Activated CD4-positive, alpha-beta T cell treated with anti-CD3 and anti-CD28 coated beads for 24 hours (primary cell): ENCODE results near the gene FAM168A.
"Not testable (repeated sequence)": the region's sequence is repeated elsewhere in the genome, so short reads cannot be mapped to it uniquely, and the experiment has no call there.

ENCODE experiments used
- DNase-seq, 2 donors: peaks; one replicate each; pipeline ENCODE4 v3.0.0-alpha.2; 2020; ENCODE audit warnings: low read depth in 2 of 2

FAM168A gene

GRCh38 chr11:73470036-73470612 lies 127.8 kb downstream of the FAM168A start:
- not testable (repeated sequence) for DNase-seq

- DNase-seq = no peak
These were observed 128.5 kb downstream of the FAM168A start for GRCh38 chr11:73469401-73469800.

DNA sequence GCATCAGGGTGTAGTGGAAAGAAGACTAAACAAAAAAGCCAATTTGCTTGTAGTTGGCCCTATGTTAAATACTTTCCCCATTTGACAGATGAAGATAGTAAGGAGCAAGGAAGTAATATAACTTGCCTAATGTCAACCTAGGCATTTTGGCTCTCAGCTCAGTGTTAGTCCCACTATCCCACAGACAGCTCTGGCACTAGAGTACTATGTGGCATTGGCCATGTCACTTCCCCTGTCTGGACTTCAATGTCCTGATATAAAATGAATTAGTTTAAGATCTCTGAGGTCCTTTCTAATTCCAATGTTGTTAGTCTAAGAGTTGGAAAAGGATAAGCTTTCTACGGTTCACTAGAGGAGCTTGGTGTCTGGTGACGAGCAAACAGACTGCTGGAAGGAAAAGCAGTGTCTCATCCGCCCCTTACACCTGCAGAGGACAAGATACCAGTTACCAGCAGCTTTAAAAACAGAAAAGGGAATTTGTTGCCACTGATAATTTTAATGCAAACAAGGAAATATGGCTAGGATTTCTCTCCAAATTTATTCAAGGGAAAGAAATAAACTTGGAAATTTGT lies 129.2 kb downstream of the FAM168A start:
- DNase-seq = no peak

- DNase-seq = no peak
These were observed 130.4 kb downstream of the FAM168A start for GRCh38 chr11:73467505-73467904.

DNA sequence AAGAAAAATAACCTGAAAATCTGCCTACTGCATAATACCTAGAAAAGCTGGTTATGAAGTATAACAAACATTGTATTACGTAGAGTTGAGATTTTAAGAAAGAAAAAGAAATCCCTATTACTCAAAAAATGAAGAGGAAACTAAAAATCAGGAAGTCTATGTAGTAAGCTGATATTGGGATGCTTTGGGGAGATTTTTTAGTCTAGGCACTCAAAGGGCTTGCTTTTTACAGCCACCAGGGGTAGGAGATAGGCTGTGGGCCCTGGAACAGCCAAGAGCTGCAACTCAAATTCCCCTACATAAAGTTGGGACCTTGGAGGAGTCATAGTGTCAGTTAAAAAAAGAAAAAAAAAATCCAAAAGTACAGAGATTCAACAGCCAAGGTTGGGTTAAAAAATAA lies 131.3 kb downstream of the FAM168A start:
- DNase-seq = no peak

- no peak for DNase-seq
These were observed 132.0 kb downstream of the FAM168A start for GRCh38 chr11:73465871-73466270.

GRCh38 chr11:73465023-73465675 lies 132.8 kb downstream of the FAM168A start:
- DNase-seq = no peak

- no peak for DNase-seq
These were observed 133.6 kb downstream of the FAM168A start for GRCh38 chr11:73464347-73464746.

GRCh38 chr11:73463359-73463758 lies 134.6 kb downstream of the FAM168A start:
- no peak for DNase-seq

GRCh38 chr11:73461964-73462363 lies 135.9 kb downstream of the FAM168A start:
- no peak for DNase-seq

GRCh38 chr11:73461335-73461840 lies 136.5 kb downstream of the FAM168A start:
- no peak for DNase-seq

GRCh38 chr11:73458201-73458600 lies 139.7 kb downstream of the FAM168A start:
- no peak for DNase-seq

DNA sequence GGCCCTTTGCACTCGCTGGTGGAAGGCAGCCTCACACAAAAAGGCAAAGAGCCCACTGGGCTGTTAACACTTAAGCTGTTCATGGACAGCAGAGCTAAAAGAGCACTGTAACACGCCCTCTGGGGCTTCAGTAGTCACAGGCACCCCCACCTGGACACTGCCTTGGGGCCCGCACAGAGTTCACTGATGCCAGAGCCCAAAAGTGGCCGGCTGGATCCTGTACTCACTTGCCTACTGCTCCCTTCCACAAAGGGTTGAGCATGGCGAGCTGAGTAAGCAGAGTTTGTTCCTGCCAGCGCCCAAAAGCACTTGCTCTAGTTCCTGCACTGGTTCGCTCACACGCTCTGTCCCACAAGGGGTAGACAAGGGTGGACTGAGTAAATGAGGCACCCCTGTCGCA lies 142.9 kb downstream of the FAM168A start:
- DNase-seq = no peak

DNA sequence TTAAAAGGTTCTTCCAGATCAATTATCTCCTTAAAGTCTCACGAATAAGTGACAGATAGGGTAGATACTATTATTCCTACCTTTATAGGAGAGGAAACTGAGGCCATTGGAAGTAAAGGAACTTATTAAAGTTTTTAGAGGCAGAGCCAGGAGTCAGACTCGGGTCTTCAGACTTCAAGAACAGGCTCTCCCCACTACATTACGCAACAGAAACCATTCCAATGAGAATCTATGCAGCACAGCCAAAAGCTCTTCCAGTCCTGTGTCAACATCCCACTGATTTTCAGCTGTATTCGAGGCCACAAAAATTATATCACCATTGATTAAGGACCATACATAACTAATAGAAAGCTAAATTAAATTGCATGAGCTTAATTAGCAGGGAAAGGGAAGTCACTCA lies 144.3 kb downstream of the FAM168A start:
- DNase-seq = no peak

DNA sequence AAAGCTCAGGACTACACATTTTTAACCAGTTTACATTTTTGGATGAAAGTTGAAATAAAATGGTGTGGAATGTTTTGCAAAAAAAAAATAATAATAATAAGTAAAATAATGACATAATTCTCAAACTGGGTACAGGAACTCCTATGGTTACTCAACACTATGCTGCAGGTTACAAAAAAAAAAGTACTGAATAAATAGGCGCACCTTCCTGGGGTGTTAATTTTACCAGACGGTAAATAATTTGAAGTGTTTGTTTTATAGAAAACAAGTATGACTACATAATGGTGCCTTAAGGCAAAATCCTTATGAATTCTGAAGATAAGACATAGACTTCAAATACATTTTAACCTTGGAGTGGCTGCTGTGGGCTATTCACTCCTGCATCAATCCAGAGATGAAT lies 145.2 kb downstream of the FAM168A start:
- no peak for DNase-seq

GRCh38 chr11:73451896-73452295 lies 146.0 kb downstream of the FAM168A start:
- DNase-seq = no peak

GRCh38 chr11:73446766-73447165 lies 151.1 kb downstream of the FAM168A start:
- DNase-seq = no peak

DNA sequence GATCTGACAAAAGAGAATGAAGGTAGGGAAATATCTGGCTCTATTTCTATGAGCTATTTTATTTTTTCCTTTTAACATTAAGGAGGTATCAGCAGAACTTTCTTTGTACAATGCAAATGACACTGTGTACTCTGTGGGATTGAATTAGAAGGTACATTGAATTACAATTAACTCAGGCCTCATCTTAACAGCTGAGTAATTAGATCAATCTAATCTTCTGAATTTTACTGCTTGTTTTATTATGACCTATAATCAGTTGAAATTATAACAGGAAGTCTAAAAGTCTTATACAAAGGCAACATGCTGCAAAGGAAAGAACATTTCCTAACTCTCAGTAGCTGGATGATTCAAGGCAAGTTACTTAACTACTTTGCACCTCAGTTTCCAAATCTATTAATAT lies 151.9 kb downstream of the FAM168A start:
- DNase-seq = no peak

GRCh38 chr11:73439002-73439843 lies 158.7 kb downstream of the FAM168A start:
- no peak for DNase-seq

- not testable (repeated sequence) for DNase-seq
These were observed 161.1 kb downstream of the FAM168A start for GRCh38 chr11:73436859-73437258.

DNA sequence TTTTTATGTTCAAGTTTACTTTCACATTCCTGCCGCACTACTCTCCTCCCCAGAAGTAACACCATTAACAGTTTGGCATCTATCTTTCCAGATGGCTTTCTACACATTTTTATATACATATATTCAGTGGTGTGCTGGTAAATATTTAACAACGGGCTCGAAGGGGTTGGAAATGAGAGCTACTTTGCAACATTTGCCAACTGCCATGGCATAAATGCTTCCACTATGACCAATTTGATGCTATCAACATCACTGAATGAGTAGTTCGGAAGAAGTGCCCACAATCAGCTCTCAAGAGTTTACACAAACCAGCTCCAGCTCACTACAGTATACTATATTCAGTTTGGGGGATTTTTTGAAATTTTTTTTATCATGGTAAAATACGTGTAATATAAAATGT lies 166.5 kb downstream of the FAM168A start:
- no peak for DNase-seq

DNA sequence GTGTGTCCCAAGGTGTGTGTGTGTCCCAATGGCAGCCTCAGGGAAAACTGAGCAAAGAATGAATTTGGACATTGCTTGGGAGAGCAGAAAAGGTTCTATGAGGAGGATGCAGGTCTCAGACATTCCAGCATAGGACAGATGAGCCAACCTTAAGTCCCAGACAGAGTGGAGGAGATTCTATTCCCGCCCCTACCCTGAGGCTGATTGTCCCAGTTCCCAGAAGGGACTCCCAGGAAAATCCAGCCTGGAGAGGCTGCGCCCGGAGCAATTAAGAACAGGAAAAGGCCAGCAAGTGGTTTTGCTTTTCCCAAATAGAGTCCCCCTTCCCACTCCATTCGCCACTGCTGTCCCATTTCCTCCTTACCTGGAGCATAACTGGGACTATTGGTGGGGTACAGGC lies 167.6 kb downstream of the FAM168A start:
- DNase-seq = no peak
